ENCODE results near the gene MFAP2.
"Not testable (repeated sequence)": the region's sequence is repeated elsewhere in the genome, so short reads cannot be mapped to it uniquely, and the experiment has no call there.

- TF ChIP-seq CTCF, POLR2A, EP300, POLR2AphosphoS5 (IDR thresholded peaks at IDR 0.05): not testable (repeated sequence)
Measured at GRCh38 chr1:16933945-16934344, 46.5 kb downstream of the MFAP2 start.
